ENCODE data around the gene ELOVL1.

Gene ELOVL1

GRCh38 chr1:43352881-43353280 lies 14.9 kb downstream of the ELOVL1 start:
- DNase-seq, result no peak

GRCh38 chr1:43352351-43352705 lies 15.5 kb downstream of the ELOVL1 start:
- no peak for DNase-seq

DNA sequence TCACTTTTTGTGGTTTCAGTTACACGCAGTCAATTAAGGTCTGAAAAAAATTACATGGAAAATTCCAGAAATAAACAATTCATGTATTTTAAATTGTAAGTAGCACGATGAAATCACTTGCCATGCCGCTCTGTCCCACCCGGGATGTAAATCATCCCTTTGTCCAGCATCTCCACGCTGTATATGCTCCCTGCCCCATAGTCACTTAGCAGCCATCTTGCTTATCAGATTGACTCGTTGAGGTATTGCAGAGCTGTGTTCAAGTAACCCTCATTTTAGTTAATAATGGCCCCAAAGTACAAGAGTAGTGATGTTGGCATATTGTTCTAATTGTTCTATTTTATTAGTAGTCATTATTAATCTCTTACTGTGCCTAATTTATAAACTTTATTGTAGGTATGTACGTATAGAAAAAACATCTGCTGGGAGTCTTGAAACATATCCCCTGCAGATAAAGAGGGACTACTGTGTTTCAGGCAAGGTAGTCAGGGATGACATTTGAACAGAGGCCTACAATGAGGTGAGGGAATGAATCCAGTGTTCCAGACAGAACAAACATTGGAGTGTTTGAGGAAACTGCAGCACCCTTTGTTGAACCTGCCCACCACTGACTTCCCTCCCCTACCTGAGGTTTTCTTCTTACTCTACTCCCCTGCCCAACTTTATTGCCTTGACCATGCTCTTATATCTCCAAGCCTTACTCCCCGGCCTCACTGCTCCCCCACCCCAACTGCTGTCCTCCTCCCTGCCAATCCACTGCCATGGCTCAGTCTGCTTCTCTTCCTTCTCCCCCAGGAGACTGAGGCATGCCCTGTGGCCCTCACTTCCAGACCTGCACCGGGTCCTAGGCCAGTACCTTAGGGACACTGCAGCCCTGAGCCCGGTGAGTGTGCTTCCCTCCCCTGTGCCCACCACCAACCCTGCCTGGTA lies 16.1 kb downstream of the ELOVL1 start:
- DNase-seq, result no peak

DNA sequence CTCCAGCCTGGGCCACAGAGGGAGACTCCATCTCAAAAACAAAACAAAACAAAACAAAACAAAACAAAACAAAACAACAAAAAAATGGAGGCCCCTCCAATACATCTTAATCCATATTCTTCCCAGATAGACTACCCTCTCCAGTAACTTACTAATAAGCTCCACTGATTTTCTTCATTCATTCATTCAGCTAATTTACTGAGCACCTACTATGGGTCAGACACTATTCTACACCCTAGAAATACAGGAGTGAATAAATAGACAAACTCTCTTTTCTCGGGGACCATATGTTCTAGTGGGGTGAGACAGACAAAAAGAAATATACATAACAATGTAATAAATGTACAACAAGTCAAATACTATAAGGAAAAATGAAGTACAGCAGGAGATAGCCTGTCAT lies 16.8 kb downstream of the ELOVL1 start:
- DNase-seq, result no peak

DNA sequence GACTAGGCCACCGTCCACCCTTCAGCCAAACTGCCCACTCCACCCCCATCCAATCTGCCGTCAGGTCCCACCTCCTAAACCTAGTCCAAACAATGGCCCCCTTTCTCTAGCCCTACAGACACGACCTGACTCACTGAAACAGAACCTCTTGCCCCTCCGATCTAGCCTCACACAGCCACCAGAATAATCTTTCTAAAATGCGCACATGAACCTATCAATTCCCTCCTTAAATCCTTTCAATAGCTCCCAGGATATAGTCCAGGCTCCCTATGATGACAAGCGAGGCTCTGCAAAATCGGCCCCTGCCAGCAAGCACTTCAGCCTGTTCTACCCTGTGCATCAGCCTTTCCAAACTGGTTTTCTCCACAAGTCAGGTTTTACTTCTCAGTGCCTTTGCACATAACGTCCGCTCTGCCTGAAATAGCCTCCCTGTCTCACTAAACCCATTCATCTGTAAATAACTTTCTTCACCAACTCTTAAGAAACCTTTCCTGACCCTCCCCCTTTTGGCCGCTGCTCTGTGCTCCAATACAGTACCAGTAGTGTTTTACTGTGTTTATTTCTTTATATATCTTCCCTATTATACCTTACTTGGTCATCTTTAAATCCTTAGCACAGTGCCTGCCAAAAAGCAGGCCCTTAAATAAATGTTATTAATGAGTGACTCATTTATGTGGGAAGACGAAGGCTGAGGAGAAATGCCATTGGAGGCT lies 18.1 kb downstream of the ELOVL1 start:
- no peak for DNase-seq

DNA sequence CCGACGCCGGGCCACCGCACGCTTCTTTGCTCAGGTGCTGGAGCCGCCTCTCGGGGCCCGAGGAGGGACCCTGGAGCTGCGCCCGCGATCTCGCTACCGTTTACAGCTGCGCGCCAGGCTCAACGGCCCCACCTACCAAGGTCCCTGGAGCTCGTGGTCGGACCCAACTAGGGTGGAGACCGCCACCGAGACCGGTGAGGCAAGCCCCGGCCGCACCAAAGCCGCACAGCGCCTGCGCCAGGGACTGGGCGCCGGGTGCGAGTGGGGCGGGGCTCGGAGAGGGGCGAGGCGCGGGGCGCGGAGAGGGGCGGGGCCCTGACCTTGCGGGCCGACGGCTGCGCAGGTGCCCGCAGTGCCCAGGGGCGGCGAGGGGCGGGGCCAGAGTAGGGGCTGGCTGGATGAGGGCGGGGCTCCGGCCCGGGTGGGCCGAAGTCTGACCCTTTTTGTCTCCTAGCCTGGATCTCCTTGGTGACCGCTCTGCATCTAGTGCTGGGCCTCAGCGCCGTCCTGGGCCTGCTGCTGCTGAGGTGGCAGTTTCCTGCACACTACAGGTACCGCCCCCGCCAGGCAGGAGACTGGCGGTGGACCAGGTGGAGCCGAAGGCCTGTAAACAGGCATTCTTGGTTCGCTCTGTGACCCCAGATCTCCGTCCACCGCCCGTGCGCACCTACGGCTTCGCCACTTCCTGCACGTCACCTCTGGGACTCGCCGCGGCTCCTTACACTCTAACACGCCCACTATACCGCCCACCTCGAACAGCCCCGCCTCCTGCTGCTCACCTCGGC lies 18.8 kb downstream of the ELOVL1 start:
- DNase-seq, result peak; percentile 95

GRCh38 chr1:43348343-43348808 lies 19.4 kb downstream of the ELOVL1 start:
- peak; percentile 71 for DNase-seq

- DNase-seq, result no peak
Measured at GRCh38 chr1:43346636-43347035, 21.2 kb downstream of the ELOVL1 start.

DNA sequence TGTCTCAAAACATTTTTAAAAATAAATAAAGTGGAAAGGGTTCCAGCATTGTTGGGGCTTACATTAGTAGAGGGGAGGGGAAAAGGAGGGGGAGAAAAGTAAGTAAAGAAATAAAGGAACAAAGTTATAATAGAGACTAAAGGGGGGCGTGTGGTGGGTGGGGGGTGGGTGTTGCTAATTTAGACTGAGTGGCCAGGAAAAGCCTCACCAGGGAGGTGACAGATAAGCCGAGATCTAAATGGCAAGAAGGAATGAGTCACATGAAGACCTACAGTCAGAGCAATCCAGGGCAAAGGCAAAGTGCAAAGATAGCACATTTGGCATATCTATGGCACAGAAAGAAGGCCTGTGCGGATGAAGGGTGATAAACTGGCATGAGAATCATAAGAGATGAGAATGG lies 22.7 kb downstream of the ELOVL1 start:
- DNase-seq, result no peak

- no peak for DNase-seq
Measured at GRCh38 chr1:43344267-43344850, 23.5 kb downstream of the ELOVL1 start.

GRCh38 chr1:43340559-43340958 lies 27.3 kb downstream of the ELOVL1 start:
- DNase-seq, result no peak

- DNase-seq, result no peak
Measured at GRCh38 chr1:43339584-43340232, 28.1 kb downstream of the ELOVL1 start.

- no peak for DNase-seq
Measured at GRCh38 chr1:43338001-43338400, 29.8 kb downstream of the ELOVL1 start.

GRCh38 chr1:43337588-43337987 lies 30.2 kb downstream of the ELOVL1 start, which contains the start of gene MPL:
Gene MPL (plus strand): TSS chr1:43337818. CDS start chr1:43337849, 31 bp downstream.
- DNase-seq, result no peak

- DNase-seq, result no peak
Measured at GRCh38 chr1:43334453-43335205, 33.2 kb downstream of the ELOVL1 start.

DNA sequence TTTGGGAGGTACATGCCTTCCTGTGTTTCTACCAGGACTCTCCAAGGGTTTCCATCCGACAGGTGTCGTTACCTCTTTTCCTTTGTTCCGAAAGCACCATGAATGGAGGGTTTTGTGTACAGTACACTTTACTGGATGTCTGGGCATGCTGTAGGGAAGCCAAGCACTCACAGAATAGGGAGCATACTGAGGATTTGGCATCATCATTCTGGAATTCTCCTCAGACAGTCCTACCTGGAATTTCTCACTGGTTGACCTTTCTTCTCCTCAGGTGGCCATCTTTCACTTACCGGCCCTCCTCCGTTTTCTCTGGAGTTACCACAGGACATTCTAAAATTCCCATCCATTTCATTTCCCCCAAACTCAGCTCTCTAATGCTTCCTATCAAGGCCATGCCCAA lies 36.1 kb downstream of the ELOVL1 start:
- peak; percentile 59 for DNase-seq

DNA sequence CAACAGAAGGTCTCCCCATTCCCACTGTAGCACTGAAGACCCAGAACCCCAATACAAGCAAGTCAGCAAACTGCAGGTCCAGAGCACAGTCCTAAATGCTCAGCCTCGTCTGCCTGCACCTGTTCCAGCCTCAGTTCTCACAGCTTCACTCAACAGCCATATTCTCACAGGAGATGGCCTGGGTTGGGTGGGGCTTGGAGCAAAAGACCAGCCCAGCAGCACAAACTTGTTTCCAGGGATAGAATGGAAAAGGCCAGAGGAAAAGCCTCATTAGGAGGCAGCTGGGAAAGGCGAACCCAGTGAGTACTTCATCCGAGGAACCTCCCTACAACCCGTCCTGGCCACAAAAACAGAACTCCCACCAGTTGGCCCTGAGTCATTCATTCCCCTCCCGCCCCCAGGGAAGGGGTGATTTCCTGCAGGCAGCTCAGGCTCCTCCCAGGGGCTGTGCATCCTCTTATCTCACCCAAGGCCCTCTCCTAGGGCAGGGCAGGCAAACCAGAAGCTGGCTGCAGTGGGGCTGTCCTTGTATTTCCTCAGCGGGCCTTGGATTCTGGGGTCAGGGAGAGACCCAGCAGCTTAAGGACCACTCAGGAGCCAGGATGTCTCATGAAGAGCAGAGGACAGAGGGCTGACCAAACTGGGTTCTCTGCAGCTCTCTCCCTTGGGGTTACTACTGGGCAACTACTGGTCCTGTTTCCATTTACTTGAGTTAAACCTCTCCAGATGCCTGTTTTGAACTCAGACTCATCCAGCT lies 37.6 kb downstream of the ELOVL1 start:
- DNase-seq, result no peak

DNA sequence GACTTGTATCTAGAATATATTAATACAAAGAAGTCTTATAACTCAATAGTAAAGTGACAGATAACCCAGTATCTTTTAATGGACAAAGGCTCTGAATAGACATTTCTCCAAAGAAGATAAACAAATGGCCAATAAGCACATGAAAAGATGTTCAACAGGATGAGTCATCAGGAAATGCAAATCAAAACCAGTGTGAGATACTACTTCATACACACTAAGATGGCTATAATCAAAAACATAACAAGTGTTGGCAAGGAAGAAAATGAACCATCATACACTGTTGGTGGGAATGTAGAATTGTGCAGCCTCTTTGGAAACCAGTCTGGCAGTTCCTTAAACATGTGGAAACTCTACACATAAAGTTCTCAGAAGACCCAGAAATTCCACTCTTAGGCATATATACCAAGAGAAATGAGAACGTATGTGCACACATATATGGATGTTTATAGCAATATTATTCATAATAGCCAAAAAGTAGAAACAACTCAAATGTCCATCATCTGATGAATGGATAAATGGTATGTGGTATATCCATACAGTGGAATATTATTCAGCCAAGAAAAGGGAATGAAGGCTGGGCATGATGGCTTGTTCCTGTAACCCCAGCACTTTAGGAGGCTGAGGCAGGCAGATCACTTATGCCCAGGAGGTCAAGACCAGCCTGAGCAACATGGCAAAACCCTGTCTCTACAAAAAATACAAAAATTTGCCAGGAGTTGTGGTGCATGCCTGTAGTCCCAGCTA lies 40.1 kb downstream of the ELOVL1 start:
- DNase-seq, result no peak

- no peak for DNase-seq
Measured at GRCh38 chr1:43325381-43325780, 42.4 kb downstream of the ELOVL1 start.

DNA sequence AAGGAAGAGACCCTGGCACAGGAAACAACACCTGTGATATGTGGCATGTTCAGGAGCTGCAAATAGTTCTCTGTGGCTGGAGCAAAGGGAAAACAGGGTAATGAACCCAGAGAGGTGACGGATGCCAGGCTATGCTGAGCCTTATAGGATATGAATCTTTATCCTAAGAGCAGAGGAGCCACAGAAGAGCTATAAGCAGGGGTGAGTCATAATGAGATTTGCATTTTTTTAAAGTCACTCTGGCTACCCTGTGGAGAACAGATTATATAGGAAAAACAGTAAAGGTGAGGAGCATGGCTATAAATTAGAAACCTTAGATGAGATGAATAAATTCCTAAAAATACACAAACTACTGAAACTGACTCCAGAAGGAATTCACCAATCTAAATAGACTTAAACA lies 43.0 kb downstream of the ELOVL1 start:
- DNase-seq, result no peak

Measured in NCI-H345 (cell line).